ENCODE data around the gene POLD4. TPM values are rescaled to one million over a fixed set of nuclear protein-coding genes. Genes with fewer than 3 reads are reported as not detected.

The POLD4 gene
- total RNA-seq, 1 experiment from 2014 or later = 95.1 TPM

DNA sequence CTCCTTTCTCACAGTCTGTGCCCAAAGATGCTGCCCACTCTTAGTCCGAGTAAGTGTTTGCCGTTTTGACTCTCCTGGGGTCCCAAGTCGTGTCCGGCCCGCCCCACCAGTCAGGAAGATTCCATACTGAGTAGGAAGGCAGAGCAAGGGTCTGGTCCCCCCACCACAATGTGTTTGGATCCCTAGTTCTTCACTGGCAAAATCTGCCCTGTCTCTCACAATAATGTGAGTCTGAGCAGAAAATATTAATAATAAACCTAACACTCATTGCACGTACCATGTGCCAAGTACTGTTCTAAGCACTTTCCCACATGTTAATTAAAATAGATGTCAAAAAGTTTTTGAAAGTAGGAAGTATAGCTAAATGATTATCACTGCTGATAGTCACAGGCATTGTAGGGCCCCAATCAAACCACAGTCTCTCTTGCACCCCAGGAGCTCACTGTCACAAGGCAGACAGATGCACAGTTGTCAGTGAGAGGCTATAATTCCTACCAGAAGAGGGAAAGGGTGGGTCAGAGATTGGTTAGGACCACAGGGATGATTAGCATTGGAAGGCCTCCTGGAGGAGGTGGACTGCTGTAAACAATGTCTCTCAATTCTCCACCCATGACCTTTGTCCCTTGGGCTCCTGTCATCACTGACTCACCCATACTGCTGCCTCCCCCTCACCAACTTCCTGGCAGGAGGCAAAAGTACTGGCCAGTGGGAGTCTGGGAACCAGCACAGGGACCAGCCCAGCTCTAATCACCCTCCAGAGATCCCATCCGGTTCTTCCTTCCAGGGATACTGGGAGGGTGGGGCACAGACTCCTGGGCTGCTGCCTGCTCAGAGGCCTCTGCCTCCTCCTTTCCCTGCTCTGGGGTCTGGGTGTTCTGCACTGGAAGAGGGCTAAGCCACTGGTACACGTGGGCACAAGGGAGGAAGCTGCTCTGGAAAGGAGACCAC, 1.0 kb upstream of the POLD4 start:
- CTCF ChIA-PET = interaction anchor here (0.6 to 3.6 kb wide), 10 partner anchors 8 to 151 kb away, joined by 3 to 32 read pairs (median 8); partner anchors contain the start of genes PITPNM1, PPP1CA and RAD9A
- peak overlapping the region; percentile 89 for H3K27ac Mint-ChIP-seq (ENCODE audit: unreplicated experiment)
- H3K36me3 Mint-ChIP-seq (ENCODE audit: insufficient read depth, unreplicated experiment) = peaks cover 50% of the 10 kb centered on the region
- no peaks in the 10 kb centered on the region for H3K27me3 Mint-ChIP-seq (ENCODE audit: unreplicated experiment)
- TSS peak; percentile 98 for BruUV-seq (replicated peaks)
- TF ChIP-seq, protein P1, sequence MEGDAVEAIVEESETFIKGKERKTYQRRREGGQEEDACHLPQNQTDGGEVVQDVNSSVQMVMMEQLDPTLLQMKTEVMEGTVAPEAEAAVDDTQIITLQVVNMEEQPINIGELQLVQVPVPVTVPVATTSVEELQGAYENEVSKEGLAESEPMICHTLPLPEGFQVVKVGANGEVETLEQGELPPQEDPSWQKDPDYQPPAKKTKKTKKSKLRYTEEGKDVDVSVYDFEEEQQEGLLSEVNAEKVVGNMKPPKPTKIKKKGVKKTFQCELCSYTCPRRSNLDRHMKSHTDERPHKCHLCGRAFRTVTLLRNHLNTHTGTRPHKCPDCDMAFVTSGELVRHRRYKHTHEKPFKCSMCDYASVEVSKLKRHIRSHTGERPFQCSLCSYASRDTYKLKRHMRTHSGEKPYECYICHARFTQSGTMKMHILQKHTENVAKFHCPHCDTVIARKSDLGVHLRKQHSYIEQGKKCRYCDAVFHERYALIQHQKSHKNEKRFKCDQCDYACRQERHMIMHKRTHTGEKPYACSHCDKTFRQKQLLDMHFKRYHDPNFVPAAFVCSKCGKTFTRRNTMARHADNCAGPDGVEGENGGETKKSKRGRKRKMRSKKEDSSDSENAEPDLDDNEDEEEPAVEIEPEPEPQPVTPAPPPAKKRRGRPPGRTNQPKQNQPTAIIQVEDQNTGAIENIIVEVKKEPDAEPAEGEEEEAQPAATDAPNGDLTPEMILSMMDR (IDR thresholded peaks at IDR 0.05; ENCODE audit: unreplicated experiment) = no peak
- H3K4me3 Mint-ChIP-seq (ENCODE audit: low read depth, unreplicated experiment) = peak overlapping the region; percentile 87
- intact Hi-C loops (cut with micrococcal nuclease; ENCODE audit: unreplicated experiment) = loop anchor here (1.0 to 10.0 kb wide), 3 partner anchors 20 to 150 kb away; partner anchors contain the start of genes CDK2AP2, PITPNM1 and RAD9A
- DNase-seq = peak; percentile 87
- no peaks in the 10 kb centered on the region for H3K9me3 Mint-ChIP-seq (ENCODE audit: low read depth, unreplicated experiment)
- peaks cover 63% of the 10 kb centered on the region for H3K4me1 Mint-ChIP-seq (ENCODE audit: low read depth, unreplicated experiment)

DNA sequence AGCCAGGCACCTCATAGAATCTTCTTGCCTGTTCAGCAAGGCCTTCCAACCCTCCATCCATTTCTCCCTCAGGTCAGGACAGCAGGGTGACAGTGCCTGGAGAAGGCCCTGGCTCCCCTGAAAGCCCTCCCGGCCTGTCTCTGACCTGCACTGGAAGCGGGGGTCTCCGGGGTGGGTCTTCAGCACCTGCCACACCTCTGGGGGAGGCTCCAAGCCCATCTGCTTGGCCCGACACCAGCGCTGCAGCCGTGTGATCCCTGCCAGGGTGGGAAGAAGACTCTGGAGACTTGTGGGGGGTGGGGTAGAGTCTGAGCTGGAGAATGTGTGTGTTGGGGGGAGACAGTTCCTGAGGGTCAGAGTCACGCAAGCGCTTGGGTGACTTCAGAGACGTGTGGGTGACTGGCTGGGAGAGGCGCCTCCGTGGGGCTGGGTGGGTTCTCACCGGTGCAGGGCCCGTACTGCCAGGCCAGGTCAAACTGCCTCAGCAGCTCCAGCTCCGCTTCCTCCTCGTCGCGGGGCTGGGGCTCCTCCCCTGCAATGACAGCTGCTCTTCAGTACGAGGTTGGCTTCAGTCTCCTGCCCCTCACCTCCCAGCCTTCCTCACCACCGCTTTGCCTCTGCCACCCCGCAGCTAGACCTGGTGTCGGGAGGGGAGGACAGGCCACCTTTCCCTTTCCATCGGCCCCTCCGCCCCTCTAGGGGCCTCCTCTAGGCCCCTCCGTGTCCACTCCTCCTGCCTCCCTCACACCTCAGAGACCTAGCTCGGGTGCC, 615 bp downstream of the POLD4 start:
- Mint-ChIP-seq H3K27me3 (ENCODE audit: unreplicated experiment) (no peaks in the 10 kb centered on the region), H3K27ac (ENCODE audit: unreplicated experiment) (peak overlapping the region; percentile 89), H3K4me3 (ENCODE audit: low read depth, unreplicated experiment) (peak overlapping the region; percentile 87), H3K4me1 (ENCODE audit: low read depth, unreplicated experiment) (peaks cover 63% of the 10 kb centered on the region), H3K9me3 (ENCODE audit: low read depth, unreplicated experiment) (no peaks in the 10 kb centered on the region), H3K36me3 (ENCODE audit: insufficient read depth, unreplicated experiment) (peaks cover 45% of the 10 kb centered on the region)
- CTCF ChIA-PET = interaction anchor here (0.6 to 3.6 kb wide), 10 partner anchors 10 to 153 kb away, joined by 3 to 32 read pairs (median 6); partner anchors contain the start of genes PITPNM1, PPP1CA and RAD9A
- intact Hi-C loops (cut with micrococcal nuclease; ENCODE audit: unreplicated experiment) = loop anchor here (5.0 to 10.0 kb wide), 2 partner anchors 40 to 152 kb away; partner anchors contain the start of genes CDK2AP2, PITPNM1 and RAD9A
- TF ChIP-seq, protein P1 (IDR thresholded peaks at IDR 0.05; ENCODE audit: unreplicated experiment) = no peak
- DNase-seq = peak; percentile 53
- TSS peak; percentile 70 for BruUV-seq (replicated peaks)

DNA sequence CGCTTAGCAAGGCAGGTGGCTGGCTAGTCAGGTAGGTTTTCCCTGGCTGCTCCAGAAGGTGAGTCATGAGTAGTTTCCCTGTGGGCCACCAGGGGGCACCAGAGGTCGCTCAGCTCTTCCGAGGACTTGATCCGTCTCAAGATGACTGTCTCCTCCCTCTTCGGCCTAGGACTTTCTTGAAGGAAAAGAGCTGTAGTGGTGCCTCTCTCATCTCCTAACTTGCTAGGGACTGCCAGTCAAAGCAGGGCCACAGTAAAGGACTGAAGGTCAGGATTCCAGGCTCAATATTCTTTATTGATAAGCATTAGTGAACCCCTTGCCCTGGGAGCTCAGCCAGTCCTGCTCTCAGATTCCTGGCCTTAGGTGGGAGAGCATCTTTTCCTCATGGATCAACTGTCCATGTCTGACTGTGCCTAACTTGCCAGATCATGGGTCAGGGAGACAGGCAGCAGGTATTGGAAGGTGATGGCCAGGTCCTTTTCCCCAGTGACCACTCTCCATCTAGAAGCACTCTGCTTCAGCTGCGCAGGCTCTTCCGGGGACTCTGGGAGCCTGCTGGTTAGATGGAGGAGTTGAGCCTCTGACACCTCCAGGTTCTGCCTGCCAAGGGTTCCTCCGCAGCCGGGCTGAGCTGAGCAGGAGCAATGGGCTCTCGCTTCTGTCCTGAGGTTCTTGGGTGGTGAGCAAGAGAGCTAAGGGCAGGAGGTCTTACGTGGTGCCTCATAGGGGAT, 1.9 kb downstream of the POLD4 start:
- TF ChIP-seq, protein P1 (IDR thresholded peaks at IDR 0.05; ENCODE audit: unreplicated experiment) = peak; percentile 88
- DNase-seq = peak; percentile 71
- intact Hi-C loops (cut with micrococcal nuclease; ENCODE audit: unreplicated experiment) = loop anchor here (5.0 to 10.0 kb wide), 2 partner anchors 41 to 153 kb away; partner anchors contain the start of genes CDK2AP2, PITPNM1 and RAD9A
- CTCF ChIA-PET = interaction anchor here (0.5 to 1.7 kb wide), 6 partner anchors 19 to 226 kb away, joined by 3 to 20 read pairs (median 5); partner anchors contain the start of gene CLCF1
- Mint-ChIP-seq H3K4me3 (ENCODE audit: low read depth, unreplicated experiment) (peak overlapping the region; percentile 31), H3K36me3 (ENCODE audit: insufficient read depth, unreplicated experiment) (peaks cover 40% of the 10 kb centered on the region), H3K27ac (ENCODE audit: unreplicated experiment) (no peak overlapping the region), H3K9me3 (ENCODE audit: low read depth, unreplicated experiment) (no peaks in the 10 kb centered on the region), H3K27me3 (ENCODE audit: unreplicated experiment) (no peaks in the 10 kb centered on the region), H3K4me1 (ENCODE audit: low read depth, unreplicated experiment) (peaks cover 58% of the 10 kb centered on the region)
- no TSS peak for BruUV-seq (replicated peaks)
